ENCODE results near the gene TNFRSF17. TPM values are rescaled to one million over a fixed set of nuclear protein-coding genes. Genes with fewer than 3 reads are reported as not detected.
A peak's percentile ranks its signal among the peaks of the same experiment; 100 is the strongest.
"Not testable (repeated sequence)": the region's sequence is repeated elsewhere in the genome, so short reads cannot be mapped to it uniquely, and the experiment has no call there.

TNFRSF17 gene
- total RNA-seq, result 1 to 10 TPM; 1.3 to 4.2 TPM

DNA sequence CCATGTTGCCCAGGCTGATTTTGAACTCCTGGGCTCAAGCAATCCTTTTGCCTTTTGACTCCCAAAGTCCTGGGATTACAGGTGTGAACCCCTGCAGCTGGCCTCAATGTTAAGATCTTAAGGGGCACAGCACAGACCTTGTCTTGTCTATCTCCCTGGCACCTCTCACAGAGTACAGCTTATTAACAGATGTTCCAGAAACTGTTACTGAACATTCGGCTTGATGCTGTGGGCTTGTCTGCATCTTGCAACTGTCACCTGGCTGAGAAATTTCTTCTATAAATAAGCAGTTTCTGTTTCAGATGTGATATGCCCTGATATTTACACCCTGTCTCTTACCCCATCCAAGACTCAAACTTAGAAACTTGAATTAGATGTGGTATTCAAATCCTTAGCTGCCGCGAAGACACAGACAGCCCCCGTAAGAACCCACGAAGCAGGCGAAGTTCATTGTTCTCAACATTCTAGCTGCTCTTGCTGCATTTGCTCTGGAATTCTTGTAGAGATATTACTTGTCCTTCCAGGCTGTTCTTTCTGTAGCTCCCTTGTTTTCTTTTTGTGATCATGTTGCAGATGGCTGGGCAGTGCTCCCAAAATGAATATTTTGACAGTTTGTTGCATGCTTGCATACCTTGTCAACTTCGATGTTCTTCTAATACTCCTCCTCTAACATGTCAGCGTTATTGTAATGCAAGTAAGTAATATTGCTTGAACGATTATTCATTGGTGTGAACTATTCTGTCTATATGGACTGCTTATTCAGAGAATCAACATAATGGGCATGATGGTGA lies at the start of gene TNFRSF17:
Gene TNFRSF17, plus strand, starts transcription at position 450 of the 791 bp plus-strand sequence. Its CDS starts 115 bp downstream, at position 565.
- H3K27me3 ChIP-seq, result no peaks in the 10 kb centered on the region
- no peak for DNase-seq
- H3K4me3 ChIP-seq, result no peak within 1 kb of the TSS
- no peaks in the 10 kb centered on the region for H3K36me3 ChIP-seq
- H3K9me3 ChIP-seq, result no peaks in the 10 kb centered on the region
- no peak within 1 kb of the TSS for H3K9ac ChIP-seq (ENCODE audit: low read depth in 2 of 2, low read length in 2 of 2)
- no peak within 1 kb of the TSS for H3K27ac ChIP-seq
- H3K4me1 ChIP-seq, result no peaks in the 10 kb centered on the region
- intact Hi-C loops (cut with DNase I), result no loop called here
- TF ChIP-seq, protein P1, sequence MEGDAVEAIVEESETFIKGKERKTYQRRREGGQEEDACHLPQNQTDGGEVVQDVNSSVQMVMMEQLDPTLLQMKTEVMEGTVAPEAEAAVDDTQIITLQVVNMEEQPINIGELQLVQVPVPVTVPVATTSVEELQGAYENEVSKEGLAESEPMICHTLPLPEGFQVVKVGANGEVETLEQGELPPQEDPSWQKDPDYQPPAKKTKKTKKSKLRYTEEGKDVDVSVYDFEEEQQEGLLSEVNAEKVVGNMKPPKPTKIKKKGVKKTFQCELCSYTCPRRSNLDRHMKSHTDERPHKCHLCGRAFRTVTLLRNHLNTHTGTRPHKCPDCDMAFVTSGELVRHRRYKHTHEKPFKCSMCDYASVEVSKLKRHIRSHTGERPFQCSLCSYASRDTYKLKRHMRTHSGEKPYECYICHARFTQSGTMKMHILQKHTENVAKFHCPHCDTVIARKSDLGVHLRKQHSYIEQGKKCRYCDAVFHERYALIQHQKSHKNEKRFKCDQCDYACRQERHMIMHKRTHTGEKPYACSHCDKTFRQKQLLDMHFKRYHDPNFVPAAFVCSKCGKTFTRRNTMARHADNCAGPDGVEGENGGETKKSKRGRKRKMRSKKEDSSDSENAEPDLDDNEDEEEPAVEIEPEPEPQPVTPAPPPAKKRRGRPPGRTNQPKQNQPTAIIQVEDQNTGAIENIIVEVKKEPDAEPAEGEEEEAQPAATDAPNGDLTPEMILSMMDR (IDR thresholded peaks at IDR 0.05), result no peak

DNA sequence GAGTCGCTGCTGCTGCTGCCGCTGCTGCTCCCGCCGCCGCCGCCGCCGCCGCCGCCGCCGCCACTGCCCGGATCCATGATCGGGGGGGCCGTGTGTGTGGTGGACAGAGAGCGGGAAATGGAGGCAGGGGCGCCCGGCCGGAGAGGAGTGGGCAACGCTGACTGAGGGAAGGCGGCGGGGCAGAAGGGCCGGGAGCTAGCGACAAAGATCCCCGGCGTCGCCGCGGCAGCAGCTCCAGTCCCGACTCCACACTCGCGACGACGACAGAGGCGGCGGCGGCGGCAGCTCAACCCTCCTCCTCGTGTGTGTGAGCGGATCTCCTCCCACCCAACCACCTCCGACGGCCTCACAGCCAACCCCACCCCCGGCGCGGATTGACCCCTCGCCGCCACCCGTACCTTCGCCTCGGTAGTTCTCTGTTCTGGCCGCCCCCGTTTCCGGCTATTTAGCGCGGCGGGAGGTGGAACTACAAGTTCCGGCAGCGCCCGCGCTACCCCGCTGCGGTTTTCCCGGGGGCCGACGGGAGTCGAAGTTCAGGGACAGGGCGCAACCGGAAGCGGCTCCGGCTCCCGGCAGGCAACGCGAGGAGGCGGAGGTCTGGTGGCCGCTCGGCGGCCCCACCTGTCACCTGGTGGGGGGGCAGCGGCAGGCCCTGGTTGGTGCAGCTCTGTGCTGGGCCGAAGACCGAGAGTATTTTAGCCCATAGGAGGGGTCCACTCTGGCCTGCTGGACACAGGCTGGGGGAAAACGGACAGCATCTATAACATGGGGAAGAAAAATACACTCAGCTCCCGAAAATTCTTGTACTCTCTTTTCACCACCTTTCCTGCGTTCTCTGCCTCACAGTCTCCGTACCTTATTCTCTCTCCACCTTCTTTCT lies 49.1 kb upstream of the TNFRSF17 start, which contains the start of gene GSPT1:
Gene GSPT1, minus strand, starts transcription at position 313 of the 880 bp plus-strand sequence. Its CDS starts 236 bp downstream, at position 77.
- Histone ChIP-seq H3K4me1 (peaks cover 8% of the 10 kb centered on the region), H3K4me3 (peak within 1 kb of the TSS; percentile 82), H3K36me3 (no peaks in the 10 kb centered on the region), H3K9ac (ENCODE audit: low read depth in 2 of 2, low read length in 2 of 2) (peak within 1 kb of the TSS; percentile 91 to 97), H3K27ac (peak within 1 kb of the TSS; percentile 95), H3K27me3 (no peaks in the 10 kb centered on the region), H3K9me3 (no peaks in the 10 kb centered on the region)
- intact Hi-C loops (cut with DNase I), result no loop called here
- TF ChIP-seq, protein P1 (IDR thresholded peaks at IDR 0.05), result no peak
- peak; percentile 98 for DNase-seq

DNA sequence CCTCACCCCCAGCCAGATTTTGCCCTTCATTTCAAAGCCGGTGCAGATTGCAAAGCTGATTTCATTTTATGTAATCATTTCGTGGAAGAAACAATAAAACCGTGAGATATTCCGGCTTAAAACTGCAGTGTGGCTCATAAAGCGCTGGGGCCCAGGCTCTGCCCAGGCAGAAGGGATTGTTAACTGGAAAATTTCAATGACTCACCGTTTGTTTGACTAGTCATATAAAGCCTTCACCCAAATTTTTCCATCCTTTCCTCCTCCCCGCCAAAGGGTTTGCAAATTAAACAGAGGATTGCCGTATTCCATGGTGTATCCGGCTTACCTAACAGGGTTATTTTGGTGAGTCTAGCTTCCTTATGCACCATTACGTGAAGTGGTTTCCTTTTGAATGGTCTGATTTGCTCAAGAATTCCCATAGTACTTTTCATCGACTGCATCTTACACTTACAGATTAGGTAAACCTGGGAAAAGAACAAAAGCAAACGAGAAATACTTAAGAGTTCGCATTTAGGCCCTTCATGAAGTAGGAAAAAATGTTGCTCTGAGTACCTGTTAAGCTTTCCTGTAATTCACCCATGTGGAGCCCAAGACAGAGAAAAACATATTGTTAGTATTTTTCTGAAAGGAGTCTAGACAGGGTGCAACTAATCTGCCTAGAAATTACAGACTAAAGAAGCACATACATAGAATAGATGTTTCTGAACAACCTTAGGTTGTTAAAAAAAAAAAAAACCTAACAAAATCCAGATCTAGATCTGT lies 48.3 kb upstream of the TNFRSF17 start:
- Histone ChIP-seq H3K27ac (peak overlapping the region; percentile 95), H3K9me3 (no peaks in the 10 kb centered on the region), H3K27me3 (no peaks in the 10 kb centered on the region), H3K9ac (ENCODE audit: low read depth in 2 of 2, low read length in 2 of 2) (peak overlapping the region; percentile 68 to 84), H3K4me1 (peaks cover 8% of the 10 kb centered on the region), H3K4me3 (peak overlapping the region; percentile 82), H3K36me3 (no peaks in the 10 kb centered on the region)
- TF ChIP-seq, protein P1 (IDR thresholded peaks at IDR 0.05), result no peak
- peak; percentile 78 for DNase-seq
- intact Hi-C loops (cut with DNase I), result no loop called here

DNA sequence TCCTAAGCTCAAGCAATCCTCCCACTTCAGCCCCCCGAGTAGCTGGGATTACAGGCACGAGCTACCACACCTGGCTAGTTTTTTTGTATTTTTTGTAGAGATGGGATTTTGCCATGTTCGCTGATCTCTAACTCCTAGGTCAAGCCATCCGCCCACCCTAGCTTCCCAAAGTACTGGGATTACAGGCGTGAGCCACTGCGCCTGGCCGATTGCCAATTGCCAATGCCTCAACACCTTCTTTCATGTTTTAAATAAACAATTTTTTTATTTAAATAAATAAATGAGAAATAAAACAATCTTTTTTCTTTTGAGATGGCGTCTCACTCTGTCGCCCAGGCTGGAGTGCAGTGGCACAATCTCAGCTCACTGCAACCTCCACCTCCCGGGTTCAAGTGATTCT lies 41.0 kb upstream of the TNFRSF17 start:
- H3K27ac ChIP-seq; H3K36me3 ChIP-seq; H3K4me1 ChIP-seq; H3K4me3 ChIP-seq; H3K9me3 ChIP-seq; H3K27me3 ChIP-seq; H3K9ac ChIP-seq (ENCODE audit: low read depth in 2 of 2, low read length in 2 of 2); DNase-seq; intact Hi-C loops (cut with DNase I): not testable (repeated sequence)

DNA sequence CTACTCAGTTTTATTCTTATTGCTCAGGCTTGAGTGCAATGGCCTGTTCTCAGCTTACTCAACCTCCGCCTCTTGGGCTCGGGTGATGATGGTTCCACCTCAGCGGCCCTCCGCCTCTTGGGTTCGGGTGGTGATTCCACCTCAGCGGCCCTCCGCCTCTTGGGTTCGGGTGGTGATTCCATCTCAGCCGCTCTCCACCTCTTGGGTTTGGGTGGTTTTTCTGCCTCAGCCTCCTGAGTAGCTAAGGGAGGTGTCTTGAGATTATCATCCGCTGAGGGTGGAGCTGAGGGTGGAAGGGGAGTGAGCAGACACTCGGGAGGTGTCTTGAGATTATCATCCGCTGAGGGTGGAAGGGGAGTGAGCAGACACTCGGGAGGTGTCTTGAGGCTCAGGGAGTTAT lies 37.7 kb upstream of the TNFRSF17 start:
- intact Hi-C loops (cut with DNase I), result not testable (repeated sequence)

DNA sequence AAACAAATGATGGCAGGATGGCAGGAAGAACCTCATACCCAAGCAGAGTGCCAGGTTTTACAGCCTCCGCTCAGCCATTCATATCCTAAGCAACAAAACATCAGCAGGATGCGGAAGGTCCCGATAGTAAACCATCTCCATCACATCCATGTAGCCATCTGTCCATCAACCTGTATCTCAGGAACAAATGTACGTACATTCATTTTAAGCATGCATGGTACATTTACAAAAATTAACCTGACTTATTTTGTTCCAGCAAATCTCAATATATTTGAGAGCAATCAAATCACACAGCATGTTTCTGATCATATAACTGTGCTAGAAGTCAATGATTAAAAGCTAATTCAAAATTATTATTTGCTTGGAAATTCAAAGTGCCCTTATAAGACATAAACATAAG lies 23.1 kb upstream of the TNFRSF17 start, which contains the start of gene NPIPB2:
Gene NPIPB2, minus strand, starts transcription at position 101 of the 400 bp plus-strand sequence. Its CDS starts 0 bp downstream, at position 101.
- H3K27me3 ChIP-seq; H3K27ac ChIP-seq; H3K36me3 ChIP-seq; H3K4me3 ChIP-seq; H3K4me1 ChIP-seq; H3K9ac ChIP-seq (ENCODE audit: low read depth in 2 of 2, low read length in 2 of 2); DNase-seq; intact Hi-C loops (cut with DNase I); H3K9me3 ChIP-seq: not testable (repeated sequence)

More for the DNA sequence above, 37.7 kb upstream of the TNFRSF17 start:
- H3K4me1 ChIP-seq; H3K36me3 ChIP-seq; H3K4me3 ChIP-seq; H3K9me3 ChIP-seq; H3K27ac ChIP-seq; H3K27me3 ChIP-seq; H3K9ac ChIP-seq (ENCODE audit: low read depth in 2 of 2, low read length in 2 of 2); DNase-seq: not testable (repeated sequence)
